ENCODE data around the gene KLK10.

The KLK10 gene

DNA sequence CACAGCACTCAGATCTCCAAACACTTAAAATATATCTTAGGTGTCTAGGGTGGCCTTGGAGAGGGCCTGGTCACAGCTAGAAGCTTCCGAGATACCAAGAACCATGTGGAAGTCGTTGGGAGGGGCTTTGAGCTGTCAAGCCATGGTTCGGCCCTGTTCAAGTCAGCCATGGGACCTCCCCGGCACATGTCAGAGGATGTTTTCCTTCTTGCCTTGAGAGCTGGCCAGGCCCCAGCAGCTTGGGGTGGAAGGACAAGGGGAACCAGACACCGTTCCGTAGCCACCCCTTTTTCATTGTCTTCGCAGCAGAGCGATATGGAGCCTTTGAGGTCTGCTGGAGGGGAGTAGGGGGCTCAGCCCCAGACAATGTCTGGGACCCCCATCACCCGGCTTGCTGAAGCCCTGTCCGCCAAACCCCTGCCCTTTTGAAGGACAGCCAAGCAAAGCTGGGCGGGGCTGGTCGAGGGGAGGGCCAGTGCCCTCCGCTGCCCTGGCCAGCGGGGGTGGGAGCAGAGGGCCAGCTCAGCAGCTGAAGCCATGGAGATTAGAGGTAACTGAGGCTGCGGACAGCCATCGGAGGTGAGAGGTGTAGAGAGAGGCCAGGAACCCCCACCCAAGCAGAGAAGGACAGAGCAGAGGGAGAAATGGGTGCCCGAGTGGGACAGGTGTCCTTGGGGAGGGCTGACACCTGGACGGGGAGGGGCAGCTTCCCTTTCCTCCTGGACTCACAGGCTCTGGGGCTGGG, 6.5 kb upstream of the KLK10 start:
- no peak for DNase-seq (ENCODE audit: low read depth)

DNA sequence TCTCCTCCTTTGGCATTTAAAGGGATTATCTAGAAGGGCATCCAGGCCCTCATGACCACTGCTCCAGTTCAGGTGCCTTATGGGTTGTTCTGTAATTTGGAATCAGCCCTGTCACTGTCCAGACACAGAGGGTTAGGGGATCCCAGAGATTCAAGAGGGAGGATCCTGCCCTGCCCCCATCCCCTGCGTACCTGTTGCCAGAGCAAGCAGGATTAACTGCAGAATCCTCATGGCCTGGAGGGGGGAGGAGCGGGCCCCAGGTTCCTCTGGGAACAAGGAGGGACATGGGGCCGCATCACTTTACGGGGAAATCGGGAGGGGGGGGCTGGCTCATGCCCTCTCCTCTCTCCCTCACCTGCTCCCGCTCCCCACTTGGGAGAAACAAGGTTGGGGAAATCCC, 5.9 kb upstream of the KLK10 start:
- DNase-seq (ENCODE audit: low read depth), result no peak

DNA sequence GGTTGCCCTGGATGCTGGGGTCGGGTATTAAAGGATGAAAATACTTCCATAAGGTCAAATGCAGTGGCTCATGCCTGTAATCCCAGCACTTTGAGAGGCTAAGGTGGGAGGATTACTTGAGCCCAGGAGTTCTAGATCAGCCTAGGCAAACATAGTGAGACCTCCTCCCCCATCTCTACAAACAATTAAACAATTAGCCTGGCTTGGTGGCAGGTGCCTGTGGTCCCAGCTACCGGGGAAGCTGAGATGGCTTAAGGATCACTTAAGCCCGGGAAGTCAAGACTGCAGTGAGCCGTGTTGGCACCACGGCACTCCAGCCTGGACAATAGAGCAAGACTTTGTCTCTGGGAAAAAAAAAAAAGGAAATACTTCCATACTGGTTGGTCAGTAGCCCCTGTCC, 5.4 kb upstream of the KLK10 start:
- no peak for DNase-seq (ENCODE audit: low read depth)

DNA sequence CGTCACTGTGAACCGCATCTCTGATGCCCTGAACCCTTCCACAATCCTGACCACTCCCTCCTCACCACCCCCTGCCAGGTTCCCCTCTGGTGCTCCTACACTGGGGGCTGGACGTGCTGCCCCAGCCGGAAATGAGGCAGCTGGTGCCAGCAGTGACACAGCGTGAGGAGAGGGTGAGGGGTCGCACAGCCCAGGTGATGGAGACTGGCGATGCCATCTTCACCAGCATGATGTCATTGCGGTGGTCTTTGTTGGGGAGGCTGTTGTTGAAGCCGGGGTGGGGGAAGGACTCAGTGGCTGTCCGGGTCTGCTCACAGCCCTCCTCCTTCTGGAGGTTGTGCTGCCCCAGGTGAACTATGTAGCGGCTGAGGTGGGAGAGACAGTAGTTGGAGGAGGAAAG, 4.4 kb upstream of the KLK10 start:
- DNase-seq (ENCODE audit: low read depth), result no peak

DNA sequence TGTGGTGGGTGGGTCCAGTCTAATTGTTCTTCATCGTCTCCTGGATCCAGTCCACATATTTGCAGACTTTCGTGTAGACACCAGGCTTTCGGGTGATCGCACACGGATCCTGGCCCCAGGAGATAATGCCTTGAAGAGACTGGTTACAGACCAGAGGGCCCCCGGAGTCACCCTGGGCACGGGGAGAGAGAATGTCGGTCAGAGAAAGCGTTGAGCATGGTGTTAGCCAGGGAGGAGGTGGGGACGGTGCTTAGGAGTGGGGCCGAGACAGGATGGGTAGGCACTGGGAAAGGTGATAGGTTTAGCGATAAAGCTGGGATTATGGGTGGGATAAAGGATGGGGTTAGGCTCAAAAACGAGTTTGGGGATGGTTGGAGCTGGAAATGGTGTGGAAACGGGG, 3.0 kb upstream of the KLK10 start:
- DNase-seq (ENCODE audit: low read depth), result no peak

DNA sequence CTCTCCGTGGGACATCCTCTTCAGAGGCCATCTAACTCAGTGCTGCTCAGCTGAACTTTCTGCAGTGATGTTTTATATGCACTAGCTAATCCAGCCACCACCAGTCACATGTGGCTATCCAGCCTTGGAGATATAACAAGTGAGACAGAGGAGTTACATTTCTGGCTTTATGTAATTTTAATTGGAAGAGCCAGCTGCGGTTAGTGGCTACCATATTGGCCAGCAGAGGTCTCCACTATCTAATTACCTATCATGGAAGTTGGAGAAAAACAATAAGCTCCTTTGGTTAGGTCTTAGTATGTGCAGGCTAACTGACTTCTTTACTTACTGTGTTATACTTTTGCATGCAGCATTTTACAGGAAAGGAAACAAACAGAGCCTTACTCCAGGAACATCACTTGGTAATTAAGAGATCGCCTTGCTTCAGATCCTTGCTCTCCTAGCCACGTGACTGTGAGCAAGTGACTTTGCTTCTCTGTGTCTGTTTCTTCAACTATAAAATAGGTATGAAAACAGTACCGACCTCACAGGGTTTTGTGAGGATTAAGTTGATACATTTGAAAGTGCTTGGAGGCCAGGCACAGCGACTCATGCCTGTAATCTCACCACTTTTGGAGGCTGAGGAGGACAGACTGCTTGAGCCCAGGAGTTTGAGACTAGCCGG, 1.6 kb upstream of the KLK10 start:
- no peak for DNase-seq (ENCODE audit: low read depth)

DNA sequence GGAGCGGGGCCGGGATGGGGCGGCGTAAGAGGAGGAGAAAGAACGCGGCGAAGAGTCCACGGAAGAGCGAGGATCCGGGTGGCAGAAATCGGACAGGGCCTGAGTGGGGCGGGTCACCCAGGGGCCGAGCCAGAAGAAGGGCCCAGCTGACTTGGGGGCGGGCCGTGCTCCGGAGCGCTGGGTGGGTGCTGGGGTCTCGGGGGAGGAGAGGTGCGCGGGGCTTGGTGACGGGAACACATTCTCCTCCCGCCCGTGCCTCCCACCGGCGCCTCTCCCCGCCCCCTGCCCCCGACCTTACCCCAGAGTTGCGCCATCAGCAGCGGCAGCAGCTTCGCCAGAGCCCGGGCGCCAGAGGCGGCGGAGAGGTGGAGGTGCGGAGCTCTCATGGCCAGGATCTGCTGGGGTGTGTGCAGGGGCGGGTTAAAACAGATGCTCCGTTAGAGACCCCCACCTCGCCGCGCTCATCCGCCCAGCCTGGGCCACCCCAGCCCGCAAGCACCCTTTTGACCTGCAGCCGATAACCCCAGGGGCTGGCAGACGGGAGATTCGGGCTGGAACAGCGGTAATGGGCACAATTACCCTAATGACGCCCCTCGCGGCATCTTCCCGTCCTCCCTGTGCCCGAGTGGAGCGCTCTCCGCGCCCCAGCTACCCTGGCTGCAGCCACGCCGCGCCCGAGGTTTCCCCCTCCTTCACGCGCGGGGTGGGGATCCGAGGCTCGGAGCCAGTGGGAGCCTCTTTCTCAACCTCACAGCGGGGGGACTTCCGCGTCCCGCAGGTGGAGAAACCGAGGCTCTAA, 565 bp downstream of the KLK10 start:
- no peak for DNase-seq (ENCODE audit: low read depth)

DNA sequence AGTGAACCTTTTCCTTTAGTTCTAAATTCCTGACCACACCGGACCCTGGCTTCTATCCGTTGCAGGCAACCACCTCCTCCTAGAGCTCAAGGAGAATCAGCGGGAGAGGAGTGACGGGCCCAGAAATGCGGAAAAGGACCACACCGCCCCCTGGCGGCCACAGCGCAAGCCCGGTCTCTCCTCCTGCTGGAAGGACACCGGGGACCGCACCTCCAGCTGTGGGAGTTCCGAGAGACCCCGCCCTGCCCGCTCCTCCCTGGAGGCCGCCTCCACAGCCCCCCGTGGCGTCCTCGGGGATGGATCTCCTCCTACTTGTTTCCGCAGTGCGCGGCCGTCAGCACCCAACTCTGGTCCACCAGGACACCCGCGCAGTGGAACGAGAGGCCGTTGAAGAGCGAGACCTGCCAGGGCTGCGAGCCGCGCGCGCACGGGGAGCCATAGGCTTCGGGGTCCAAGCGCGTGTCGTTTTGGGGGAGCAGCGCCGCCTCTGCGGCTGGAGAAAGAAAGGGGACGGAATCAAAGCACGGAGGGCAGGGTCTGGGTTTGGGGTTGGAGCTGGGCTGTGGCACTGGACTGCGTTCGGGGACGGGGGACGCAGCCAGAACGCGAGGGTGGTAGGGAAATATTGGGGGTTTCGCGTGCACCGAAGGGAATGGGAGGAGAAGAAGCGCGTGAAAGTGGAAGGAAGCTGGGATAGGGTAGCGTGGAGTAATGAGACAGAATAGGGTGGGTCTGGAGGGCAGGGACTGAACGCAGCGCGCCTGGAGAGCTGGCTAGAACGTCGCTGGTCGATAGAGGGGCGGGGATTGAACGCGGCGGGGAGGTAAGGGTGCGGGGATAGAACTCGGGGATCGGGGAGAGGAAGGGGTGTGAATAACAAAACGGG, 2.5 kb downstream of the KLK10 start:
- no peak for DNase-seq (ENCODE audit: low read depth)

DNA sequence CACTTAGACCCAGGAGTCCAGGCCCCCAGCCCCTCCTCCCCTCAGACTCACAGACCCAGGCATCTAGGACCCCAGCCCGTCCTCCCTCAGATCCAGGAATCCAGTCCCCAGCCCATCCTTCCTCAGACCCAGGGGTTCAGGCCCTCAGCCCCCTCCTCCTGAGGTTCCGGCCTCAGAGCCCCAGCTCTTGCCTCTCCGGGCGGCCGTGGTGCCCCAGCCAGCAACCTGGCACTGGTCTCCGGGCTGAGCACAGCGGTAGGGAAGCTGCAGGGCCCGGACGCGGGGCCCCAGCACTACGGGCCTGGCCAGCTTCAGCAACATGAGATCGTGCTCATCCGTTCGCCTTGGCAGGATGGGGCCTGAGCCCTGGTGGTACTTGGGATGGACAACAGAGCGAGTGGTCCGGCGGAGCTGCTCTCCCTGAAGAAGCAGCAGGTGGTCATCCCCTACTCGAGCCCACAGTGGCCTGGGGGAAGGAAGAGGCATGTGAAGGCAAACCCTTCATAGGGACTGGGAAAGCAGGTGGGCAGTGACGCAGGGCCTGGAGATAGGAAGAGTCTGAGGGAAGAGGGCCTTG, 3.7 kb downstream of the KLK10 start:
- DNase-seq (ENCODE audit: low read depth), result no peak

DNA sequence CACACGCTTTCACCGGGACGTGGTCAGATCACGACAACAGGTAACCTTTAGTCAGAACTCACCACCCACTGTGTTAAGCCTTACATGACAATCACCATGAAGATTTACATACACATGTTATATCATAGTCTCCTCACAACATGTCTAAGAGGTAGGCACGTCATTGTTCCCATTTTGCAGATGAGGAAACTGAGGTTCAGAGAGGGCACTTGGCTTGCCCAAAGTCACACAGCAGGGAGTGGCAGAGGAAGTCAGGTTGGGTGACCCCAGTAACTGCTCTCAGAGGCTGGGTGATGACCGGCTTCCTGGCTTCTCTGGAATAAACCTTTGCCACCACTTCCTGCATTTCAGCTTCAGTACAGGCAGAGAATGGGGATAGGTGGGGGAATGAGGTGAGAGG, 5.3 kb downstream of the KLK10 start:
- no peak for DNase-seq (ENCODE audit: low read depth)

DNA sequence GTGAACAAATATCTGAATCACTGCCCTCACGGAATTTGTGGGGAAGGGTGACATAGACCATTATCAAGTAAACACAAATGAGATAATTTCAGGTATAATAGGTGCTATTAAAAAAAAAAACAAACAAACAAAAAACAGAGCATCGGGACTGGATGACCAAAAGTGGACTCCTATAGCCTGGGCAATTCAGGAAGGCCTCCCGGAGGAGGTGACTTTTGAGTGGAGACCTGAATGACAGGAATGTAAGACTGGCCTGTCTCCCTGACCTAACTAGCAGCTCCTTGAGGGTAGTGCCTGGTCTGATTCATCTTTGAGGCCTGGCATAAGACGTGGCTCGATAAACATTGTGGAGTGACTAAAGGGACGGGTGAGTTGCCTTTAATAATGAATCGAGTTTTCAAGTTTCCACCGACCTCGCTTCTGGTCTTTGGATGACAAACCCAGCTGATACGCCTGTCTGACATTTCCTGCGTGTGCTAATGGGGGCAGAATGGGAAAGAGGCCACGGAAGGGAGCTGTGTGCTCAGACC, 6.8 kb downstream of the KLK10 start:
- DNase-seq (ENCODE audit: low read depth), result no peak

DNA sequence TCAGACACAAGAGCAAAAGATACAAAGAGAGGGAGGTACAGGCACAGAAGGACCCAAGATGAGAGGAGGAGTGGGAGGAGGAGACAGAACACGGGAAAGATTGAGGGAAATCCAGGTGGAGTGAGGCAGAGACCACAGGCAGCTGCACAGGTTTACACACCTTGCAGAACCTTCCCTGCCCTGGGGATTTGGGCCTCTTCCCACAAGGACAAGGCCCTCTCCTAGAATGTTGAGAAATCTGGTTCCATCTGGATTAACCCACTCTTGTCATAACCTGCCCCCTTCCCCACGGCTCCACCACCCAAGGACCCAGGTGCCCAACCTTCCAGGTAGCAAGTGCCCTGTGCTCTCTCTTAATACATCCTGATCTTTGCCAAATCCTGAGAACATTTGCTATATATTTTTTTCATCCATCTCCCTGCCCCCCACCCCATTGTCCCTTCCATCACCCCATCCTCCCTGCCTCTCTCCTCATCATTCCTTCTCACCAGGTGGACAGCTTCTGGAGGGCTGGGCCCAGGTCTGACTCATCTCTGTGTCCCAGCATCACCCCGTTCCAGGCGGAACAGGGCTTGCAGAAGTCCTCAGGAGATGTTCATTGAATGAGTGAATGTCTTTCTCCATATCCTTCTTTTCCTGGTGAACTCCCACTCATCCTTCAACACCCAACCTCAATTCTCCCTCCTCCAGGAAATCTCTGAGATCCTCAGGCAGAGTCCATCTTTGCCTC, 9.3 kb downstream of the KLK10 start:
- DNase-seq (ENCODE audit: low read depth), result no peak

DNA sequence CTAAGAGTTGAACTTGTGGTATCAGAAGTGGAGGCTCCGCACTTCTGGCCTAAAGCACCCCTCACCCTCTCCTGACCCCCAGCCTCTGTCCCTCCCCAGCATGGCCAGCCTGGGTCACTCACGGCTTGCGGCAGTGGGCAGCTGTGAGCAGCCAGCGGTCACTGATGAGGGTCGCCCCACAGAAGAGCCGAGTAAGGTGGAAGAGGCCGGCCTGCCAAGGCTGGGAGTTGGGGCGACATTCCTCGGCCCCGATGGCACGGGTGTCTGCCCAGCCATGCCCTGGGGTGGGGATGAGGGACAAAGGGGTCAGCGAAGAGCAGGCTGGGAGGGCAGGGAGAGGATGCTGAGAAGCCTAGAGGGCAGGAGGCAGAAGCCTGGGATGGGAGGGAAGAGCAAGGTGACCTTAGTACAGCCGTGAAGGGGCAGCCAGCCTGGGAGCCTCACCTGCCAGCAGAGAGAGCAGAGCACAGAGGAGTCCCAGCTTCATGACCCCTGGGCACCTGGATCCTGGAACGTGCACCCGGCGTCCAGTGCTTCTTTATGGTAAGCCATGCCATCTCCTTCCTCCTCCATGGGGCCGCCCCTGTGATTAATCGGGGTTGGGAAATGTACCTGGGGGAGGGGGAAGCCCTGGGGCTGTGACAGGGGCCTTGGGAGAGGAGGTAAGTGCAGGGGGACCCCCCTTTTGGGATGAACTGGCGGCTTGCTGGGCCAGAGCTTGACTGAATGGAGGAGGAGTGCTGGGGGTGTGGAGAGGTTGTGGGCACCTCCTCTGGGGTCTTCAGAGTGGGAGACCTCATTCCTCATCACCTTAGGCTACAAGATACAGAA, 10.2 kb downstream of the KLK10 start:
- no peak for DNase-seq (ENCODE audit: low read depth)

DNA sequence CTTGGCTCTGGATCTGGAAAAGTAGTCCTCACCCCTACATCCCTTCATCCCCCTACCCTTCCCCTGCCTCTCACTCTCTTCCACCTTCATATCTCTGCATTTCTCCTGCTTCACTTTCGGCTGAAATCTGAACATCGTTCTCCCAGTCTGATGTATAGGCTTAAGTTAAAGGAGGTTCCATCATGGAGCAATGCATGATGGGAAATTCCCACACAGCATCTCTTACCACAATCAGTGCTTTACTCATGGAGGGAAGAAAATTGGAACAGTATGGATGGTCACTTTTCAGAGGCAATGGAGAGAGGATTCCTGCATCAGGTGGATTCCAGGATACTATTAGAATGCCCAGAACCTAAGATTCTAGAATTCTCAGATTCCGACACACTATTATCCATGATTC, 12.0 kb downstream of the KLK10 start:
- no peak for DNase-seq (ENCODE audit: low read depth)

DNA sequence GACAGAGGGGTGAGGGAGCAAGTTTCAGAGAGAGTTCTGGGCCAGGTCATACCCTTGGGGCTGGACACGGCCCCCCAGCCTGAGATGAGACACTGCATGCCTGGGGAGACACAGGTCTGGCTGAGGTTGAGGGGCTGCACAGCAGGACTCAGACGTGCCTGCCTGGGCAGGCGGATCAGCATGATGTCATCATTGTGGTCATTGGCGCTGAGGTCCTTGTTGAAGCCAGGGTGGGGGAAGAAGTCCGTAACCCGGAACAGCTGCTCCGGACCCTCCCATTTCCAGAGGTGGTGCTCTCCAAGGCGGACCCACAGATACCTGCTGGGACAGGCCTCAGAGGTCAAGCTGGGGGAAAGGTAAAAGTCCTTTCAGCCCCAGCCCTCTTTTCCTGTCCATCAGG, 13.1 kb downstream of the KLK10 start:
- DNase-seq (ENCODE audit: low read depth), result no peak

DNA sequence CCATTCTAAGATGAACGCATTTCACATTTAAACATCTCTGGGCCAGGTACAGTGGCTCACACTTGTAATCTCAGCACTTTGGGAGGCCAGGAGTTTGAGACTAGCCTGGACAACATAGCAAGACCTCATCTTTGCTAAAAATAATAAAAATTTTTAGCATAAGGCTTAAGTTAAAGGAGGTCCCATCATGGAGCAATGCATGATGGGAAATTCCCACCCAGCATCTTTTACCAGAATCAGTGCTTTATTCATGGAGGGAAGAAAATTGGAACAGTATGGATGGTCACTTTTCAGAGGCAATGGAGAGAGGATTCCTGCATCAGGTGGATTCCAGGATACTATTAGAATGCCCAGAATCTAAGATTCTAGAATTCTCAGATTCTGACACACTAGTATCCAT, 14.3 kb downstream of the KLK10 start:
- DNase-seq (ENCODE audit: low read depth), result no peak

DNA sequence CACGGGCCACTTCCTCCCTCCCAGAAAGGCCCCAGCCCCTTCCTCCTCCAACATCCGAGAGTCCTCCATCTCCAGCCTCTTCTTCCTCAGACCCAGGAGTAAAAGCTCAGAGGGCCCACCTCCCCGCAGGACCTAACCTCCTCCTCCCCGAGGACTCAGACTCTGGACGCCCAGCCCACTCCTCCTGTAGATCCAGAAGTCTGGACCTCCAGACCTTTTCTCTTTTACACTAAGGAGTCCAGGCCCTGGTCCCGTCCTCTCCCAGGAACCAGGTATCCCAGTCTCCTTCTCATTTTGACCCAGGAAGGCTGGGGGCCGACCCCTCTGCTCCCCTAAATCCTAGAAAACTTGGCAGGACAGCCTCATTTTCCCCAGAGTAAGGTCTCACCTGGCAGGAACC, 16.2 kb downstream of the KLK10 start:
- DNase-seq (ENCODE audit: low read depth), result no peak

DNA sequence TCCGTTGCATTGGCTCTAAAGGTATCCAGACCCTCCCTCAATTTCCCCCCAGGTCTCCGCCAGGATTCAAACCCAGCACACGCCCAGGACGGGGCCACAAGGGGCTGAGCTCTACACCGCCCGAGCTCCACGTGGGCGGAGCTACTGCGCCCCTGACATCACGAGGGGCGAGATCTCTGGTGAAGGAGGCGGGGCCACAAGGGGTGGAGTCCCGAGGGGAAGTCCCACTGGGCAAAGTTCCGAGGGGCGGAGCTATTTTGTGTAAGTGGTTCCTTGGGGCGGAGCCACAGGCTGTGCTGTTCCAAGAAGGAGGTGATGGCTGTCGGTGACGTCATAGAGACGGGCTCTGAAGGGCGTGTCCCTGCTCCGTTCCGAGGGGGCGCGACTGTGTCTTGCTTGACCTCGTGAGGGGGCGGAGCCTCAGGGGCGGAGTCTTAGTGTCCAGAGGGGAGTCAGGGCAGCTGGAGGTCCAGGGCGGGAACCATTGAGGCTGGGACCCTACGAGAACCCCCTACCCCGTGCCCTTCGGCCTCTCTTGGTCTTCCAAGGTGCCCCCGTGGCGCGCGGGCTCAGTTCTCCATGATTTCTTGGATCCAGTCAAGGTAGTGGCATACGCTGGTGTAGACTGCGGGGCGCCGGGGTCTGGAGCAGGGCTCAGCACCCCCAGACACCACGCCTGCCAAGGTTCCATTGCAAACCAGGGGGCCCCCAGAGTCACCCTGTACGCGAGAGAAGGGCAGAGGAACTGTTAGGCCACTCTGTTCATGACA, 16.8 kb downstream of the KLK10 start:
- DNase-seq (ENCODE audit: low read depth), result no peak

DNA sequence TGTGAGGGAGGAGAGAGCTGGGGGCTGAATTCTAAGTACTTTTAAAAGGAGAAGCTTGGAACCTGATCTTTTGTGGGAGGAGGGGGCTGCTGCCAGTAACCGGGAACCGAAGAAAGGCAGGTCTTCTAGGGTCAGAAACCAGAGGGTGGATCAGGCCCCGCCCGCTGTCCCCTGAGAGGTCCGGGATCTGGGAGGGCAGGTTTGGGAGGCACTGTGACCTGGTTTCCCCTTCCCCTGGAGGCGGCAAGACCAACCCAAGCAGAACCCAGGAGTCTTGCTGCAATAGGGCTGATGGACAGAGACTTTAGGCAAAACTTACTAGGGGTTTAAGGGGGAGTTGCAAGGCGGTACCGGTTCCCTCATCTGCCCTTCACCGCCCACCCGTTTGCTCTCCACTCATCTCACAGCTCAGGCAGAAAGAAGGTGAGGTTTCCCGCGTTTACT, 17.4 kb downstream of the KLK10 start:
- no peak for DNase-seq (ENCODE audit: low read depth)

All from stimulated activated CD8-positive, alpha-beta memory T cell treated with anti-CD3 and anti-CD28 coated beads, Interleukin-12 subunit alpha, Interleukin-12 subunit beta, amount 100 ng/mL, for 4 hours (primary cell).